GM21390 (cell line): Measurements from ENCODE around the gene ASMTL.
A peak's percentile ranks its signal among the peaks of the same experiment; 100 is the strongest.
"Not testable (repeated sequence)": the region's sequence is repeated elsewhere in the genome, so short reads cannot be mapped to it uniquely, and the experiment has no call there.

Experiments
- ATAC-seq: cut with Tn5 transposase; IDR thresholded peaks from one replicate; pipeline ENCODE4 v1.9.1; 2021; ENCODE audit not compliant: unreplicated experiment

The ASMTL gene

GRCh38 chrX:1482530-1482928 is 29.8 kb upstream of the ASMTL start:
- not testable (repeated sequence) for ATAC-seq

- peak; percentile 50 for ATAC-seq
Observed at GRCh38 chrX:1481636-1482529, 29.2 kb upstream of the ASMTL start.

- ATAC-seq: peak; percentile 4
Observed at GRCh38 chrX:1480082-1480785, 27.5 kb upstream of the ASMTL start.

- ATAC-seq: no peak
Observed at GRCh38 chrX:1477801-1478458, 25.2 kb upstream of the ASMTL start.

- no peak for ATAC-seq
Observed at GRCh38 chrX:1477229-1477628, 24.5 kb upstream of the ASMTL start.

GRCh38 chrX:1476682-1477081 is 24.0 kb upstream of the ASMTL start:
- no peak for ATAC-seq

GRCh38 chrX:1475881-1476280 is 23.2 kb upstream of the ASMTL start:
- ATAC-seq: no peak

- no peak for ATAC-seq
Observed at GRCh38 chrX:1475481-1475880, 22.8 kb upstream of the ASMTL start.

- not testable (repeated sequence) for ATAC-seq
Observed at GRCh38 chrX:1474593-1474992, 21.9 kb upstream of the ASMTL start.

GRCh38 chrX:1472975-1473374 is 20.3 kb upstream of the ASMTL start:
- no peak for ATAC-seq

- ATAC-seq: peak; percentile 32
Observed at GRCh38 chrX:1468250-1468772, 15.6 kb upstream of the ASMTL start.

- peak; percentile 44 for ATAC-seq
Observed at GRCh38 chrX:1466971-1467561, 14.4 kb upstream of the ASMTL start.

- ATAC-seq: no peak
Observed at GRCh38 chrX:1466232-1466661, 13.5 kb upstream of the ASMTL start.

- no peak for ATAC-seq
Observed at GRCh38 chrX:1465286-1466231, 12.8 kb upstream of the ASMTL start.

GRCh38 chrX:1464971-1465285 is 12.2 kb upstream of the ASMTL start:
- no peak for ATAC-seq

GRCh38 chrX:1464041-1464970 is 11.6 kb upstream of the ASMTL start:
- ATAC-seq: no peak

GRCh38 chrX:1463581-1463980 is 10.9 kb upstream of the ASMTL start:
- ATAC-seq: no peak

GRCh38 chrX:1462596-1463251 is 10.0 kb upstream of the ASMTL start:
- no peak for ATAC-seq
